ENCODE measurements around the gene PTPRZ1. TPM values are rescaled to one million over a fixed set of nuclear protein-coding genes. Genes with fewer than 3 reads are reported as not detected.
A peak's percentile ranks its signal among the peaks of the same experiment; 100 is the strongest.

PTPRZ1 gene
- total and polyA plus RNA-seq, 2 of the 13 experiments (the other 11 are each of a cell fraction or from before 2014, with no cell fraction given), result not detected

DNA sequence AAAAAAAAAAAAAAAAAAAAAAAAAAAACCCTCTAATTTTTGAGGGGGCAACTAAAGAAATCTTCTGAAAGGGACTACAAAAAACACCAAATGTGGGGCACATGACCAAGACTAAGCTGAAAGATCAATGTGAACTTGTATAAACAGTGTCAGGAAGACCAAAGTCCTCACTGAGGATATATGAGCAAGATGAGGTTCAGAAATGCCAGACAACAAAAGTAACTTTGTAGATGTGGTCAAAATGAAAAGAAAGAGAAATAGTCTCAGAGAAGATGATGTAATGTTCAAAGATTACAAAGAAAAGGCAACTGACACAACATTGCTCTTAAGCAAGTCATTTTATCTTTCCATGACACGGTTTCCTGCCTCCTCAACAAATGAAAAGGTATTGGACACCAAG is 48.7 kb upstream of the PTPRZ1 start (continued):
- TF ChIP-seq FOXP1 (IDR thresholded peaks at IDR 0.05) (no peak), FOXP1 (CRISPR knock-in tag; IDR thresholded peaks at IDR 0.05) (peak; percentile 51; the same call in 1 of the 2 replicates), ZSCAN29 (CRISPR knock-in tag; conservative IDR thresholded peaks at IDR 0.05) (no peak), MAFK (conservative IDR thresholded peaks at IDR 0.05 in 1 of 2, IDR thresholded peaks at IDR 0.05 in 1 of 2; ENCODE audit: low read length in 2 of 2) (no peak), FOXK1 (CRISPR knock-in tag; IDR thresholded peaks at IDR 0.05; ENCODE audit: borderline replicate concordance, low read depth) (0 out of 2 replicates have a peak, but pooled peaks have one; percentile 28), ZFP36L2 (CRISPR knock-in tag; IDR thresholded peaks at IDR 0.05) (no peak), GFI1 (CRISPR knock-in tag; IDR thresholded peaks at IDR 0.05; ENCODE audit: borderline replicate concordance) (no peak), ZNF282 (IDR thresholded peaks at IDR 0.05; ENCODE audit: partially characterized antibody) (no peak), TOE1 (CRISPR knock-in tag; IDR thresholded peaks at IDR 0.05) (no peak), KAT8 (CRISPR knock-in tag; IDR thresholded peaks at IDR 0.05) (peak; percentile 30; the same call in 1 of the 2 replicates), PHF21A (CRISPR knock-in tag; IDR thresholded peaks at IDR 0.05) (0 out of 2 replicates have a peak, but pooled peaks have one; percentile 20), ZSCAN22 (CRISPR knock-in tag; IDR thresholded peaks at IDR 0.05) (no peak), HNRNPH1 (optimal IDR thresholded peaks at IDR 0.05; ENCODE audit: low read depth, low read length) (no peak), BCL6 (CRISPR knock-in tag; IDR thresholded peaks at IDR 0.05) (peak; percentile 62)
- TF ChIP-seq, protein P1, sequence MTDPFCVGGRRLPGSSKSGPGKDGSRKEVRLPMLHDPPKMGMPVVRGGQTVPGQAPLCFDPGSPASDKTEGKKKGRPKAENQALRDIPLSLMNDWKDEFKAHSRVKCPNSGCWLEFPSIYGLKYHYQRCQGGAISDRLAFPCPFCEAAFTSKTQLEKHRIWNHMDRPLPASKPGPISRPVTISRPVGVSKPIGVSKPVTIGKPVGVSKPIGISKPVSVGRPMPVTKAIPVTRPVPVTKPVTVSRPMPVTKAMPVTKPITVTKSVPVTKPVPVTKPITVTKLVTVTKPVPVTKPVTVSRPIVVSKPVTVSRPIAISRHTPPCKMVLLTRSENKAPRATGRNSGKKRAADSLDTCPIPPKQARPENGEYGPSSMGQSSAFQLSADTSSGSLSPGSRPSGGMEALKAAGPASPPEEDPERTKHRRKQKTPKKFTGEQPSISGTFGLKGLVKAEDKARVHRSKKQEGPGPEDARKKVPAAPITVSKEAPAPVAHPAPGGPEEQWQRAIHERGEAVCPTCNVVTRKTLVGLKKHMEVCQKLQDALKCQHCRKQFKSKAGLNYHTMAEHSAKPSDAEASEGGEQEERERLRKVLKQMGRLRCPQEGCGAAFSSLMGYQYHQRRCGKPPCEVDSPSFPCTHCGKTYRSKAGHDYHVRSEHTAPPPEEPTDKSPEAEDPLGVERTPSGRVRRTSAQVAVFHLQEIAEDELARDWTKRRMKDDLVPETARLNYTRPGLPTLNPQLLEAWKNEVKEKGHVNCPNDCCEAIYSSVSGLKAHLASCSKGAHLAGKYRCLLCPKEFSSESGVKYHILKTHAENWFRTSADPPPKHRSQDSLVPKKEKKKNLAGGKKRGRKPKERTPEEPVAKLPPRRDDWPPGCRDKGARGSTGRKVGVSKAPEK (CRISPR knock-in tag; IDR thresholded peaks at IDR 0.05; ENCODE audit: borderline replicate concordance), result no peak
- TF ChIP-seq, protein P2, sequence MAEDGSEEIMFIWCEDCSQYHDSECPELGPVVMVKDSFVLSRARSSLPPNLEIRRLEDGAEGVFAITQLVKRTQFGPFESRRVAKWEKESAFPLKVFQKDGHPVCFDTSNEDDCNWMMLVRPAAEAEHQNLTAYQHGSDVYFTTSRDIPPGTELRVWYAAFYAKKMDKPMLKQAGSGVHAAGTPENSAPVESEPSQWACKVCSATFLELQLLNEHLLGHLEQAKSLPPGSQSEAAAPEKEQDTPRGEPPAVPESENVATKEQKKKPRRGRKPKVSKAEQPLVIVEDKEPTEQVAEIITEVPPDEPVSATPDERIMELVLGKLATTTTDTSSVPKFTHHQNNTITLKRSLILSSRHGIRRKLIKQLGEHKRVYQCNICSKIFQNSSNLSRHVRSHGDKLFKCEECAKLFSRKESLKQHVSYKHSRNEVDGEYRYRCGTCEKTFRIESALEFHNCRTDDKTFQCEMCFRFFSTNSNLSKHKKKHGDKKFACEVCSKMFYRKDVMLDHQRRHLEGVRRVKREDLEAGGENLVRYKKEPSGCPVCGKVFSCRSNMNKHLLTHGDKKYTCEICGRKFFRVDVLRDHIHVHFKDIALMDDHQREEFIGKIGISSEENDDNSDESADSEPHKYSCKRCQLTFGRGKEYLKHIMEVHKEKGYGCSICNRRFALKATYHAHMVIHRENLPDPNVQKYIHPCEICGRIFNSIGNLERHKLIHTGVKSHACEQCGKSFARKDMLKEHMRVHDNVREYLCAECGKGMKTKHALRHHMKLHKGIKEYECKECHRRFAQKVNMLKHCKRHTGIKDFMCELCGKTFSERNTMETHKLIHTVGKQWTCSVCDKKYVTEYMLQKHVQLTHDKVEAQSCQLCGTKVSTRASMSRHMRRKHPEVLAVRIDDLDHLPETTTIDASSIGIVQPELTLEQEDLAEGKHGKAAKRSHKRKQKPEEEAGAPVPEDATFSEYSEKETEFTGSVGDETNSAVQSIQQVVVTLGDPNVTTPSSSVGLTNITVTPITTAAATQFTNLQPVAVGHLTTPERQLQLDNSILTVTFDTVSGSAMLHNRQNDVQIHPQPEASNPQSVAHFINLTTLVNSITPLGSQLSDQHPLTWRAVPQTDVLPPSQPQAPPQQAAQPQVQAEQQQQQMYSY (CRISPR knock-in tag; IDR thresholded peaks at IDR 0.05), result no peak
- TF ChIP-seq, protein P3, sequence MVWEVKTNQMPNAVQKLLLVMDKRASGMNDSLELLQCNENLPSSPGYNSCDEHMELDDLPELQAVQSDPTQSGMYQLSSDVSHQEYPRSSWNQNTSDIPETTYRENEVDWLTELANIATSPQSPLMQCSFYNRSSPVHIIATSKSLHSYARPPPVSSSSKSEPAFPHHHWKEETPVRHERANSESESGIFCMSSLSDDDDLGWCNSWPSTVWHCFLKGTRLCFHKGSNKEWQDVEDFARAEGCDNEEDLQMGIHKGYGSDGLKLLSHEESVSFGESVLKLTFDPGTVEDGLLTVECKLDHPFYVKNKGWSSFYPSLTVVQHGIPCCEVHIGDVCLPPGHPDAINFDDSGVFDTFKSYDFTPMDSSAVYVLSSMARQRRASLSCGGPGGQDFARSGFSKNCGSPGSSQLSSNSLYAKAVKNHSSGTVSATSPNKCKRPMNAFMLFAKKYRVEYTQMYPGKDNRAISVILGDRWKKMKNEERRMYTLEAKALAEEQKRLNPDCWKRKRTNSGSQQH (CRISPR knock-in tag; IDR thresholded peaks at IDR 0.05; ENCODE audit: low read depth), result no peak
- TF ChIP-seq, protein P4, sequence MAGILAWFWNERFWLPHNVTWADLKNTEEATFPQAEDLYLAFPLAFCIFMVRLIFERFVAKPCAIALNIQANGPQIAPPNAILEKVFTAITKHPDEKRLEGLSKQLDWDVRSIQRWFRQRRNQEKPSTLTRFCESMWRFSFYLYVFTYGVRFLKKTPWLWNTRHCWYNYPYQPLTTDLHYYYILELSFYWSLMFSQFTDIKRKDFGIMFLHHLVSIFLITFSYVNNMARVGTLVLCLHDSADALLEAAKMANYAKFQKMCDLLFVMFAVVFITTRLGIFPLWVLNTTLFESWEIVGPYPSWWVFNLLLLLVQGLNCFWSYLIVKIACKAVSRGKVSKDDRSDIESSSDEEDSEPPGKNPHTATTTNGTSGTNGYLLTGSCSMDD (CRISPR knock-in tag; IDR thresholded peaks at IDR 0.05), result no peak
- TF ChIP-seq, protein P5, sequence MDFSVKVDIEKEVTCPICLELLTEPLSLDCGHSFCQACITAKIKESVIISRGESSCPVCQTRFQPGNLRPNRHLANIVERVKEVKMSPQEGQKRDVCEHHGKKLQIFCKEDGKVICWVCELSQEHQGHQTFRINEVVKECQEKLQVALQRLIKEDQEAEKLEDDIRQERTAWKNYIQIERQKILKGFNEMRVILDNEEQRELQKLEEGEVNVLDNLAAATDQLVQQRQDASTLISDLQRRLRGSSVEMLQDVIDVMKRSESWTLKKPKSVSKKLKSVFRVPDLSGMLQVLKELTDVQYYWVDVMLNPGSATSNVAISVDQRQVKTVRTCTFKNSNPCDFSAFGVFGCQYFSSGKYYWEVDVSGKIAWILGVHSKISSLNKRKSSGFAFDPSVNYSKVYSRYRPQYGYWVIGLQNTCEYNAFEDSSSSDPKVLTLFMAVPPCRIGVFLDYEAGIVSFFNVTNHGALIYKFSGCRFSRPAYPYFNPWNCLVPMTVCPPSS (IDR thresholded peaks at IDR 0.05), result no peak
- TF ChIP-seq, protein P6, sequence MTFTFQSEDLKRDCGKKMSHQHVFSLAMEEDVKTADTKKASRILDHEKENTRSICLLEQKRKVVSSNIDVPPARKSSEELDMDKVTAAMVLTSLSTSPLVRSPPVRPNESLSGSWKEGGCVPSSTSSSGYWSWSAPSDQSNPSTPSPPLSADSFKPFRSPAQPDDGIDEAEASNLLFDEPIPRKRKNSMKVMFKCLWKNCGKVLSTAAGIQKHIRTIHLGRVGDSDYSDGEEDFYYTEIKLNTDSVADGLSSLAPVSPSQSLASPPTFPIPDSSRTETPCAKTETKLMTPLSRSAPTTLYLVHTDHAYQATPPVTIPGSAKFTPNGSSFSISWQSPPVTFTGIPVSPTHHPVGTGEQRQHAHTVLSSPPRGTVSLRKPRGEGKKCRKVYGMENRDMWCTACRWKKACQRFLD (CRISPR knock-in tag; IDR thresholded peaks at IDR 0.05; ENCODE audit: borderline replicate concordance), result no peak
